ENCODE data around the gene D2HGDH. TPM values are rescaled to one million over a fixed set of nuclear protein-coding genes. Genes with fewer than 3 reads are reported as not detected.

D2HGDH gene
- total and polyA plus RNA-seq, 10 of the 15 experiments (the other 5 are each of a cell fraction or from before 2014, with no cell fraction given): 0.52 to 32.1 (median 11.0) TPM

GRCh38 chr2:241813644-241814392 is 79.4 kb downstream of the D2HGDH start (continued):
- TF ChIP-seq ZBTB40 (IDR thresholded peaks at IDR 0.05; ENCODE audit: borderline replicate concordance): no peak
- TF ChIP-seq FOXK2 (IDR thresholded peaks at IDR 0.05): no peak
- TF ChIP-seq EP300 (IDR thresholded peaks at IDR 0.05; ENCODE audit: borderline replicate concordance in 1 of 2, control insufficient read depth in 1 of 2, low read depth in 2 of 2, low read length in 2 of 2): peak; percentile 97
- 0 out of 2 replicates have a peak, but pooled peaks have one; percentile 71 for TF ChIP-seq DPF2 (IDR thresholded peaks at IDR 0.05)
- TF ChIP-seq NKRF (conservative IDR thresholded peaks at IDR 0.05): no peak
- 0 out of 2 replicates have a peak, but pooled peaks have one; percentile 27 for TF ChIP-seq ELK1 (IDR thresholded peaks at IDR 0.05; ENCODE audit: low read depth, low read length)
- TF ChIP-seq ATF2 (IDR thresholded peaks at IDR 0.05; ENCODE audit: low read length): no peak
- TF ChIP-seq NRF1 (conservative IDR thresholded peaks at IDR 0.05; ENCODE audit: low read depth, low read length): no peak
- no peak for TF ChIP-seq SMC3 (IDR thresholded peaks at IDR 0.05; ENCODE audit: borderline replicate concordance, low read length)
- no peak for TF ChIP-seq MEF2A (IDR thresholded peaks at IDR 0.05; ENCODE audit: insufficient read depth, low read depth, low read length)
- no peak for TF ChIP-seq CBX5 (IDR thresholded peaks at IDR 0.05; ENCODE audit: low read depth)
- TF ChIP-seq MXI1 (IDR thresholded peaks at IDR 0.05; ENCODE audit: low read depth, low read length): no peak
- peak; percentile 90 for TF ChIP-seq PAX5 (IDR thresholded peaks at IDR 0.05; ENCODE audit: borderline replicate concordance, low read depth, low read length)
- no peak for TF ChIP-seq SMAD1 (IDR thresholded peaks at IDR 0.05; ENCODE audit: low read depth, partially characterized antibody)
- peak; percentile 68; the same call in 1 of the 2 replicates for TF ChIP-seq MTA2 (IDR thresholded peaks at IDR 0.05; ENCODE audit: low read depth)
- TF ChIP-seq BHLHE40 (IDR thresholded peaks at IDR 0.05; ENCODE audit: borderline replicate concordance in 1 of 2, low read depth in 2 of 2, low read length in 1 of 2): peak; percentile 72 to 81
- no peak for TF ChIP-seq YBX1 (IDR thresholded peaks at IDR 0.05)
- TF ChIP-seq NFXL1 (IDR thresholded peaks at IDR 0.05; ENCODE audit: borderline replicate concordance): no peak
- TF ChIP-seq CEBPB (IDR thresholded peaks at IDR 0.05; ENCODE audit: borderline replicate concordance in 1 of 2, low read depth in 2 of 2, low read length in 2 of 2): no peak
